ENCODE data around the gene WDR33.

WDR33 gene

DNA sequence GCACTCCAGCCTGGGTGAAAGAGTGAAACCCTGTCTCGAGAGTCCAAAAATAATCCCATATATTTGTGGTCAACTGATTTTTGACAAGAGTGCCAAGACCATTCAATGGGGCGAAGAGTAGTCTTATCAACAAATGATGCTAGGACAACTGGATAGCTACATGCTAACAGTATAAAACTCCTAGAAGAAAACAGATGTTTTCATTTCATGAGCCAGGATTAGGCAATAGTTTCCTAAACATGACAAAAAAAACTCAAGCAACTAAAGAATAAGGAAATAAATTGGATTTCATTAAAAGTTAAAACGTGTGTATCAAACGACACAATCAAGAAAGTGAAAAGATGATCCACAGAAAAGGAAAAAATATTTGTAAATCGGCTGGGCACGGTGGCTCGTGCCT is 141.9 kb downstream of the WDR33 start:
- DNase-seq = no peak

DNA sequence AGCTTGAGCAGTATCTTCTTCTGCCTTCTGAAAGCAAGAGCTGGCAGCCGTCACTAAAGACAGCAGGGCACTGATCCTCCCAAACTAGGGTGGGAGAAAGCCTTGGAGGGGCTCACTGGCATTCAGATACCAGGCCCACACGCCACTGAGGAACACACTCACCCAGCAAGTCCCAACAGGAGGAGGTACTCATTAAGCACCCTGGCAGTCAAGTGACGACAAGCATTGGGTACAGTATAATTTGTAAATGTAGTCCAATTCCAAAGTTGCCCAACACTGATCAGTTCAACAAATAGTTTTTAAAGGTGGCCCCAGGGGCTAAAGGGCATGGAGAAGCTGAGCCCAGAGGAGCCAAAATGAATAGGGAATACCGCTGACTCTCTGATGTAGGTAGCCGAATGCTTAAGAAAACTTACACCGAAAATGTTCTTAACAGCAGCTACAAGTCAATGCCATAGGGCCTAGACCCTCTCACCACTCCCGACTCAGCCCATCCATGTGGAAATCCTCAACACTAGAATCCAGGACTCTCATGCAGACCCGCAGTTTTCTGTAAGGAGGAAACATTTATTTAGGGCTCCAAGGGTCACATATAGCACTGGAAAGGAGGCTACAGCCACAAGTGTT is 145.6 kb downstream of the WDR33 start:
- no peak for DNase-seq

DNA sequence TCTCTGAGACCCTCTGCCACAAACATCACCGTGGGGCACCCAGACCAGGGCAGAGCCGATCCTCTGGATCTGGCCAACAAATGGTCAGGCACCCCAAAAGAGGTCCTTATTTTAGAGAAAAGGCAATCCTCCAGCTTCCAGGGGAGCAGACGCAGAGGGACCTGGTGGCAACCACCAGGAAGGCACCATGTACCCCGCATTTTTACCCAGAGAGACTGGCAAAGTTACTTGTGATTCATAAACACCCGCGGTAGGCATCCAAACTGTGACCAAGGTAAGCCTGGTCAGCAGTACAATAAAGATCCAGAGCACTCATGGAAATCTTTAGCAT is 146.1 kb downstream of the WDR33 start:
- DNase-seq = no peak

DNA sequence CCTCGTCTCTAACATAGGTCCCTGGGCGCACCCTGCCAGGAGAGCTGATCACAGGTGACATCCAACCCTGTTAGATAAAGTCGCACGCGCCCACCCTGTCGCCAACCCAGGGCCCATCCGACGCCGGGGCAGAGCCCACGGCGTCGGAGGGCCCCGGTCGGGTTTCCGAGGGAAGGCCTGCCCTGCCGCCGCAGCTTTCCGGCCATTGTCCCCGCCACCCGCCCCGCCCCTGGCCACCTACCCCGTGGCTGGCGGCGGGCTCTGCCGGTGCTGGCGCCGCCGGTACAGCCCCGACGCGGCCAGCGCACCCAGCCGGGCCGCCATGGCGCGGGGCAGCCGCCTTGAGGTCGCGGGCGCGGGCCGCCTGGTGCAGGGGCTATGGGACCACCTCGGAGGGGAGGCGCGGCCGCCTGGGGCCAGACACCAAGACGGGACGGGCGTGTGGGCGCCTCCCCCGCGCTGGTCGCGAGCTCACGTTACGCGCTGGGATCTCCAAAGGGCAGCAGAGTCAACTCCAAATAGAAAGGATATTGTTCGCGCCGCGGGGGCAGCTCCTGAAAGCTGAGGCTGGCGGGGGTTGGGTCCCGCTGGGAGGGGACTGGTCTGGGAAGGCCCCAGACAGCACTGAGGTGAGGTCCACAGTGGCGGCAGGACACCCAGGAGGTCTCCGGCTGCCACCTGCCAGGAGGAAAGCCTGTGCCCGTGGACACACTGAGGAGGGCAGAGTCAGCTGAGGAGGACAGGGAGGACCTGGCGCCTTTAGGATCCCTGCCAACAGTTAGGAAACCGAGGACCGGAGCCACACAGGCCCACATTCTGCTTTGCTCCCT is 146.7 kb downstream of the WDR33 start:
- DNase-seq = no peak

DNA sequence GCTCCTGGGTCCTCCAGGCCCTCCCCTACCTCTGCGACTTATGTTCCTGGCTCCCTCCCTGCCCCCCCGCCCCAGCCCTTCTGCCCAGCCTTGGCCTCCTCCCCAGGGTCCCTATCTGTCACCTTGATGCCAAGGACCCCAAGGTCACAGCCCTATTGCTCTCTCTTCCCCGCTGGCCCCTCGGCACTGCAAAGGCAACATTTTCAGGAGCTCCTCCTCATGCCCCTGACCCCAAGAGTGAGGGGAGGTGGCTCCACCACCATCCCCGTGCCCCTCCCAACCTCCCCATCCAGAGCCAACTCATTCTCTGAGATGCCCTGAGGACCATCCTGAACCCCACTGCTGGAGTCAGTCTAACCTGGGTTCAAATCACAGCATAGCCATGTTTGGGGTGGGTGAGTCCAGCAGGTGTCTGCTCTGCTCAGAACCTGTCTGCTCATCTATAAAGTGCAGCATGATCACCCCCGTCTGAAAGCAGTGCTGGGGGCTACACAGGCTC is 147.4 kb downstream of the WDR33 start:
- no peak for DNase-seq

DNA sequence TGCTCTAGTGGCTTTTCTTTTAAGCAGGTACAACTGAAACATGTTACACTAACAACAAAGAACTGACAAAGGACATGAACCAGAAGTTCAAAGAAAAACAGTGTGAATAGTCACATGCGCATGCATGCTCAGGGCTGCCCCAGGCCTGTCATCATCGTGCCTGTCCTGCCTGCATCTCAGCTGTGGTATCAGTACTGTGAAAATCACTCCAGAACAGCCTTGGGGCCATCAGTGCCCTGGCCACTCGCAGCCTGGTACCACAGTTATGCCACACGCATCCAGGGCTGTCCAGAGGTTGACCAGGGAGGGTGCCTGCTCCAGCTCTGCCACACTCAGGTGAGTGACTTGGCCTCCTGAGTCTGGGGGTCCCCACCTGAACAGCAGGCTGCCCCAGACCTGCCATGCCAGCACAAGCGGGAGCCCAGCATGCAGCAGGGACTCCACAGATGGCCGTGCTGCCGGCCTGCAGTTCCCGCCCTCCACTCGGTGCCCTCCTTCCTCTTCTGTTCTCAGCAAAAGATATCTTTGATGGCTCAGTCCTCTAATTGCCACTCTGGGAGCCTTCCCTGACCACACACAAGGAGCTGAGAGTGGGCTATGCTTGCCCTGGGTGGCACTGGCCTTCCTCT is 147.9 kb downstream of the WDR33 start:
- DNase-seq = no peak

DNA sequence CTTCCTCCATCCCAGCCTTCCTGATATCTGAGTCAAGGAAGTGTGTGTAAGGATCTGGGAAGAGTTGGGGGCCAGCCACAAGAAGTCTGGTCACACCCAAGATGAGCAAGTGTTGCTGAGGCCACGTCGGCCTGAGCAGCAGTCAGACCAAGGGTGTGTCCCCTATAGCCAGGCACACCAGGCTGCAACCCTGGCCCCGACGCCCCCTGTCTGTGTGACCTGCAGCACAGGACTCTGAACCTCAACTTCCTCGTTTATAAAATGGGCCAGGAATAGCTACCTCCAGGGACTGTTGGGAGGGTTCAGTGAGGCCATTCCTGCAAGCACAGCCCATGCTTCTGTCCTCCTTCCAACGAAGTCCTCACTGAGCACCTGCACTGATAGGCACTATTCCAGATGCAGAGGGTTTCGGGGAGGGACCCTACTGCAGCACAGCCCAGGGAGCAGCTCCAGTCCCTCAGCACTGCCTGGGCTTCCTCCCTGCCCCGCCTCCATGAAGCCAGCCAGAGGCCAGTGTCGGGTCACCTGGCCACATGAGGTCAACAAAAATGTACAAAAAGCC is 148.9 kb downstream of the WDR33 start:
- DNase-seq = no peak

DNA sequence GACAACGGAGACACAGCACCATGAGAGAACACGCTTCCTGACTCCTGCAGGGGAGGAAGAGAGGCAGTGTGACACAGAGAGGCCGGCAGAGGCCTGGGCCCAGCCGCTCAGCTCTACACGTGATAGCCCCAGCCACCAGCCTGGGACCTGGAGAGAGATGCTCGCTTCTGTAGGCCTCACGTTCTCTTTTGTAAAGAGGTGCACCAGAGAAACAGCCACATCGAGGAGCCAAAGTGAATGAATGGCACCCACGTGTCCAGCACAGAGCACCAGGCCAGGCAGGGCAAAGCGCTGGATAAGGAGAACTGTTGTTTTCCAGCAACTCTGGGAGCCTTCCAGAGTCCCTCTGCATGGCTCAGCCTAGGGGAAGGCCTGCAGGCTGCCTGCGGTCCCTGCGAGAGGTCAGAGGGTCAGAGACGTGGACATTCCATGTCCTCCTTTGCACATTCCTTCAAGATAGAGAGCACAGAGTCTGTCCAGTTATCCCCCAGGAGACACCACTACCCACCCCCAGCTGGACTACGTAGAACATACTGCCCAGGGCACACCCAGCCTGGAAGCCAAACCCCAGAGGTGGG is 149.8 kb downstream of the WDR33 start:
- DNase-seq = no peak

DNA sequence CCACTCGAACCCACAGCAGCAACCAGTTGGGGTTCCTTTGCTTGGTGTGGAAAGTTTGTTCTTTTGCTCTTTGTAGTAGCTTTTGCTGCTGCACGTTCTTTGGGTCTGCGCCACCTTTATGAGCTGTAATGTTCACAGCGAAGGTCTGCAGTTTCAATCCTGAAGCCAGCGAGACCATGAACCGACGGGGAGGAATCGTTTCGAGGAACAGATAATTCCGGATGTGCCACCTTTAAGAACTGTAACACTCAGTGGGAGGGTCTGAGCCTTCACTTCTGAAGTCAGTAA is 150.7 kb downstream of the WDR33 start:
- DNase-seq = no peak

DNA sequence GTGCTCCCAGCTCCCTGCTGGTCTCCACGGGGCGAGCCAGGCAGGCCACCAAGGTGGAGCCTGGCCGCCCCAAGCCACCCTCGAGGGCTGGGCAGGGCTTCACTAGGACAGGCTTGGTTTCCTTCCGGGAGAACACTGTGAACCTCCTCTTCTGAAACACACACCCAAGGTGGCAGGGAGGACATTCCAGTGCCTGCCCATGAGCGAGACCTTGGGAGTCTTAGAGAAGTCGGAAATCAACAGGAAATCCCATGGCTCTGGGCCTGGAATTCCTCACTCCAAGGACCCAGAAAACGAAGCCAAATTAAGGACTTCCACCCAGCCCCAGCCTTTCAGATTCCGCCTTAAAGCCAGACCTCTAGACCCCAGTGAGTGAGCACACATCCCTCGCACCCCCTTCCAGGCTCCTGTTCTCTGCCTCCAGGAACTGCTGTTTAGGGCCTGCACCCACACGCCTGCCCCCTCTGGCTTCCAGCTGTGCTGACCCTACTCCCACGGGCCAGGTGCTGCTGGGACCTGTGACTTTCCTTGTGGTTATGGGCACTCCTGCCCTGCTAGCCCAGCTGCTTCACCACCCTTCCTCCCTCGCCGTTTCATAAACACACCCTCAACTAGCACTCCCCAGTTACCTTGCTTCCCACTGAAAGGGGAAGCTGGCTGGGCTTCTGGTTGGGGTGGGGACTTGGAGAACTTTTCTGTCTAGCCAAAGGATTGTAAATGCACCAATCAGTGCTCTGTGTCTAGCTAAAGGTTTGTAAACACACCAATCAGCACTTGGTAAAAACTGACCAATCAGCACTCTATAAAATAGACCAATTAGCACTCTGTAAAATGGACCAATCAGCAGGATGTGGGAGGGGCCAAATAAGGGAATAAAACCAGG is 151.3 kb downstream of the WDR33 start:
- no peak for DNase-seq

DNA sequence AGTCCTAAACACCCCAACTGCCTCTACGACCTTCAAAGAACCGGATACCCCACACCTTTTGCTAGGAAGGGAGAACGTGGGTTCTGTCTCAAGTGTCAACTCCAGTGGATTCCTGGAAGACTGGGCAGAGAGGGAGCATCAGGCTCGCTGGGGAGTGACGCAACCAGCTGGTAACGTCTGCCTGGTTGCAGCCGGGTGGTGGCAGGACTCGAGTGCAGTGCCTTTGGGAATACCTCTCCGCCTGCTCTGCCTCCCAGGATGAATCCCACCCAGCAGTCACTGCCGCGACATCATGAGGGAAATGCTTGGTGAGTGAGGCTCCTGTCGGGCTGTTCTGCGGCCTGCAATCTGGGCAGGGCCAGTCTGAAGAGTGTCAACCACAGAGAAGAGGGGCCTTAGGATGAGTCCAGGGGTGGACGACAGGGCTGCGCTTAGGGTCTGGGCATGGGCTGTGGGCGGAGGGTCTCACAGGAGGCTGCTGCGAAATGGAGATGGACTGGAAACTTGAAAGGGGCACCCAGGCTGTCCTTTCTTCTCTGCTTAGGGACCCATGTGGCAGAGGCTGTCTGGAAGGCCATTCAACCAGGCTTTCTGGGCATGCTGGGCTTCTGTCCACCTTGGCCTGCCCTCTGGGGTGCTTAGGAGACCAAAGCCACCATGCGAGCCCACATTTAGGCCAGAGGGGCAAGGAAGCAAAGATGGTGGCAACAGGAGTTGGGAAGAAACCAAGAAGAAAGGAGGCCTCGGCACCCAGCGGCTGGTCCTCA is 152.1 kb downstream of the WDR33 start:
- DNase-seq = no peak

DNA sequence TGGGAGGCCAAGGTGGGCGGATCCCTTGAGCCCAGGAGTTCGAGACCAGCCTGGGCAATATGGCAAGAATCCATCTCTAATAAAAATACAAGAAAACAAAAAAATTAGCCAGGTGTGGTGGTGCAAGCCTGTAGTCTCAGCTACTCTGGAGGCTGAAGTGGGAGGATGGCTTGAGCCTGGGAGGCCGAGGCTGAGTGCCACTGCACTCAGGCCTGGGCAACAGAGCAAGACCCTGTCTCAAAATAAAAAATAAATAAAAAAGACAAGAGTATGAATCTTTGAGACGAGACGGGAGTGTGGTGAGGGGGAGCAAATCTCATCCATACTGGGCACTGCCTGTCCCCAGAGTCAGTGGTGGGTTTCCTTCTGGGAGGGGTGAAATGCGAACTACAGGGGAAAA is 152.8 kb downstream of the WDR33 start:
- DNase-seq = no peak

DNA sequence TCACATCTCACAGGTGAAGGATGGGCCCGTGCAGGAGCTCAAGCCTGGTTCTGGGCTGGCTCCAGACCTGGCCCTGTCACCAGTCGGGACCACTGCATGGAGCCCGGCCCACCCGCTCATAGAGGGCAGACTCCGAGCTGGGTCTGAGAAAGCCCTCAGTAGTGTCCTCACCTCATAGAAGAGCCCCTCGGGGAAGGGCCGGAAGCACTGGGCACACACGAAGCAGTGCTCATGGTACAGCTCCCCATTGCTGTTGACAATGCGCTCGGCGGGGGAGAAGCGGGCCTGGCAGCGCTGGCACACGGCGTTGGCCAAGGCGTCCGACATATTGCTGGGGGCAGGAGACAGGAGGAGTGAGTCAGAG is 153.8 kb downstream of the WDR33 start:
- DNase-seq = no peak

DNA sequence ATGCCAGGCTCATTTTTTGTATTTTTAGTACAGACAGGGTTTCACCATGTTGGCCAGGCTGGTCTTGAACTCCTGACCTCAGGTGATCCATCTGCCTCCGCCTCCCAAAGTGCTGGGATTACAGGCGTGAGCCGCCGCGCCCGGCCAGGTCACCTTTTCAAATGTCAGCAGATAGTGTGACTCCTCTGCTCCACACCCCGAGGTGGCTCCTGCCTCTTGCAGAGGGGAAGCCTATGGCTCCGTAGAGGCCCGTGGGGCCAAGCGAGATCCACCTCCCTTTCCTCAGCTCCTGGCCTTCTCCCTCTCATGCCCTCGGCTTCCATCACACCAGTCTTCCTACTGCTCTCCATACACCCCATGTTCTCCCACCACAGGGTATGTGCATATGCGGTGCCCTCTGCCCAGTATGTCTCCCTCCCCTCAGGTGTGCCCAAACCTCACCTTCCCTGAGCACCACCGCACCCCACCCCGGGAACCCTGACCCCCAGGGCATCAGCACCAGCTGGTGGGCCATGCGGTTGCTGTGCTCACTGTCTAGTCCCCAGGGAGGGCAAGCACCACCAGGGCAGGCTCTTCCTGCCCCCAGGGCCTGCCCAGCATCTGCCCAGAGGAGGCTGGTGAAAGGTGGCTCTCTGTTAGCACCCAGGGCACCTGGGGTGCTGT is 154.3 kb downstream of the WDR33 start:
- DNase-seq = no peak

DNA sequence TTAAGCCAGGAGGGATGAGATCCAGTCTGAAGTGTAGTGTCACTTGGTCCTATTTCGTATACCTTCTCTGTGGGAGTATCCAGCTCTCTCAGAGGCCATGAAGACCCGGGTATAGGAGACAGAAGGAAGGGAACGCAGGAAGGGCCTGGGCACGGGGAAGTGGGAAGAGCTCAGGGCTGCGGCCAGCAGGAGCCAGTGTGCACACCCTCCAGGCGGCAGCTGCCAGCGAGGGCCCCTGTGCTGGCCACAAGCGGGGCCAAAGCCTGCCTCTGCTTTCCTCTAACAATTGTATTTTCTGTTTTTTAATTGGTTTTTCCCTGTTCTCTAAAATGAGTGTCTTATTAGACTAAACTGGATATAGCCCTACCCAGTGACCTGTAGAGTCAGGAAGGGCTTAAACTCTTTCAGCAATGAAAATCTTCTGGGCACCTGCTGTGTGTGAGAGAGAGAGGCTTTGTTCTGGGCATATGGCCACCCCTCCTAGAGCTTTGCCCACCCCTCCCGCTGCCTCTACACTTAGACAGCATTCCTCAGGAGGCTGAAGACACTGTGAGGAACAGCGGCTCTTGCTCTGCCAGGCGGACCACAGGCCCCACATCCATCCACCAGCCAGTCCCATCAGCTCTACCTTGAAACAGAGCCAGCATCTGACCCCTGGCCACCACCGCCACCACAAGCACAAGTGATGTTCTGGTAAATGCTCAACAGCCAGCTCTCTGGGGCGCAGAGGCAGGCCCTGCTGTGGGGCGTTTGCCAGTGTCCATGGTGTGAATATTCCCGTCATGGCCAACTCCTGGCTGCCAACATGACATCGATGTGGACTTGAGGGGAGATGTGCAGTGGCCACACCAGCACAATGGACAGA is 155.5 kb downstream of the WDR33 start:
- DNase-seq = no peak

DNA sequence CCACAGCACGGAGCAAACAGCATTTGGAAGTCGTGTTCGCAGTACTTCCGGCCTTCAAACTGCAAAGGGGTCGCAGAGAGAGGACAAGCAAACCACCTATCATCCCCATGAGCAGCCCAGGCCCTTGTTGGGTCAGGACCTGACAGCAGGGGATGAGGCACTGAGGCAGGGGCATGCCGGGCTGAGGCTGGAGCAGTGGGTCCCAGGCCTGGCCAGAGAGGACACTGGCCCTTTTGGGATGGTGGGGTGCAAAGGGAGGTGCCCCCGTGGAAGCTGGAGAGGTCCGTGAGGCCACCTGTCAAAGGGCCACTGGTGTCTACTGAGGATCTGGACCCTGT is 156.2 kb downstream of the WDR33 start:
- DNase-seq = no peak

DNA sequence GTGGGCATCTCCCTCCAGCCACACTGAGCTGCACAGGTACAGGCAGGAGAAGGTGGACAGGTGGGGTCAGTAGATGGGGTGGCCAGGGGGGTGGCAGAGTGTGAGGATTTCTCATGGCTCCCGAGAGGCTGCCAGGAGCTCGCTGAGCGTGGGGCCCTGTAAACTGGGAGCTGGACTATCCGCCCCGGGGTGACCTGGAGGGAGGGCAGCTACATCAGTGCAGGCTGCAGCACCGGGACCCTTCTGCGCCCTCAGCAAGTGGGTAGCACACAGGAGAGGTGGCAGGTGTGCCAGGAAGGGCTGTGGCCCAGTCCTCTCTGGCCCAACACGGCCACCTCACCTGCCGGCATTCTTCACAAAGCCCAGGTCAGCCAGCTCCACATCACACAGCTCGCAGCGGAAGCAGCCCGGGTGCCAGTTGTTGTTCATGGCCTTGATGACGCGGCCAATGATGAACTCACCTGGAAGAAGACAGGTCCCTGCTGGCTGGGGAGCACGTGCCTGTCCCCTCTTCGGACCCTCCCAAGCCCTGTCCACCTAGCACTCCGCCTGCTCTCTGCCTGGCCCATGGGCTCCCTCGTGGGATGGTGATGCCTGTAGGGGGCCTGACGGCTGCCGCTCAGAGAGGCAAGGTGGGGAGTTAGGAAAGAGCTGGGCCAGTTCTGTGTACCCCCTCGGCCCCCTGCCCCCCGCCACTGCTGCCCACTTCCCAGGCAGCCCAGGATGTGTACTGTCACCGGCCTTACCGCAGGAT is 156.7 kb downstream of the WDR33 start:
- no peak for DNase-seq

DNA sequence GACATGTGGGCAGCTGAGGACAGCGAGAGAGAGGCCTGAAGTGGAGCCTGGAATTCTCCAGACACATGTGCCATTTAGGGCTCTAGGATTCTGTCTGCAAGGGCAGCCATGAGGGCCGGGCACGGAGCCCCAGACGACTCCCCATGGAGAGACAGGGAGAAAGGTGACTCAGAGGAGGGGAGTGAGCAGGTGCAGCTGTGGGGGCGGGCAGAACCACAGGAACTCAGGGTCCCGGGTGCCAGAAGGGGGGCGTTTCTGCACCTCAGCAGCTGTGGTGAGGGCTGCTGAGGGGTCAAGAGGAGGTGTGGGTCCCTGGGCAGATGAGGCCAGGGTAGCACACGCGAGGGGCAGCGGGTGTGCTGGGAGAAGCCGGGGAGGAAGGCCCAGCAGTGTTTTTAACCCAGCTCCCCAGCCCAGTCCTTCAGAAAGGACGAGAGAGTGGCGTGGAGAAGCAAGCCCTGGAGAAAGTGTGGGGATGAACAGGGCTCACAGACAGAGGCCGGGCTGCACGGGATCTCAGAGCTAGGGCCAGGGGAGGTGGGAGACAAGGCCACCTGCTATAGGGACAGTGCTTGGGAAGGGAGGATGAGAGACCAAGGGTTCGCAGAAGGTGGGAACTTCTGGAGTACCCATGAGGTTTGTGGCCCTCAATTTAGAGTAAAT is 157.4 kb downstream of the WDR33 start:
- DNase-seq = no peak

DNA sequence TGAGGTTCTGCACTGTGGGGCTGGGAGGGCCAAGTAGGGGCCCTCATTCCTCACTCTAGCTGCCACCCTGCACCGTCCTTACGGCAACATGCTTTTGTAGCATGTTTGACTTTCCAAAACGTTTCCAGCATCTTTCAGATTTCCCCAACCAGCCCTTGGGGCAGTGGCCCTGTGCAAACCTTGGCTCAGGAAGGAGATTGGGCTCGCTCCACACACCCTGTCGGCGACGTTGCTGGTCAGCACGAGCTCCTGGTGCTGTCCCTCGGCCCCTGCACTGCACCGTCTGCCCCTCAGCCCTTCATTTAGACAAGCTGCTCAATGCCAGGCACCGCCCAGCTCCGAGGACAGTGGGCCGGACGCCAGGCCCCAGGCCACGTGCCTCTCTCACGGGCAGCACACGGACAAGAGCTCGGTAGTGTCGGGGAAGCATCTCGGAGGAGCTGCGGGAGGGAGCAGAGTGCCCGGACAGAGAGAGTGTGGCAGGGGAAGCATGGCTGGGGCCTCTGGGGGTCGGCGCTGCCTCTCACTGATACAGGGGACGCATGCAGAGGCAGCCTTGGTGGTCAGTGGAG is 158.1 kb downstream of the WDR33 start:
- no peak for DNase-seq
